Activated naive CD8-positive, alpha-beta T cell treated with anti-CD3 and anti-CD28 coated beads, Interleukin-2, amount 50 U/mL, for 24 hours (primary cell): Measurements from ENCODE around the gene RBM26.

Experiments
- ATAC-seq: fragments of 150-1000 bp; cut with Tn5 transposase; one replicate; pipeline ENCODE4 v1.10.0; 2021
- DNase-seq: peaks from one replicate; pipeline ENCODE4 v3.0.0; 2021
- H3K27ac Mint-ChIP-seq: one replicate; pipeline ENCODE4 v1.8.0; 2021; ENCODE audit warnings: mild to moderate bottlenecking, mixed read lengths
- H3K27me3 Mint-ChIP-seq: one replicate; pipeline ENCODE4 v1.8.0; 2021; ENCODE audit warnings: mixed read lengths
- H3K36me3 Mint-ChIP-seq: one replicate; pipeline ENCODE4 v1.8.0; 2021; ENCODE audit warnings: low read depth, mixed read lengths
- H3K4me1 Mint-ChIP-seq: one replicate; pipeline ENCODE4 v1.8.0; 2021; ENCODE audit warnings: mixed read lengths
- H3K4me3 Mint-ChIP-seq: one replicate; pipeline ENCODE4 v1.8.0; 2021; ENCODE audit warnings: mild to moderate bottlenecking, moderate library complexity, mixed read lengths
- H3K9me3 Mint-ChIP-seq: one replicate; pipeline ENCODE4 v1.8.0; 2021; ENCODE audit warnings: mixed read lengths

RBM26 gene

DNA sequence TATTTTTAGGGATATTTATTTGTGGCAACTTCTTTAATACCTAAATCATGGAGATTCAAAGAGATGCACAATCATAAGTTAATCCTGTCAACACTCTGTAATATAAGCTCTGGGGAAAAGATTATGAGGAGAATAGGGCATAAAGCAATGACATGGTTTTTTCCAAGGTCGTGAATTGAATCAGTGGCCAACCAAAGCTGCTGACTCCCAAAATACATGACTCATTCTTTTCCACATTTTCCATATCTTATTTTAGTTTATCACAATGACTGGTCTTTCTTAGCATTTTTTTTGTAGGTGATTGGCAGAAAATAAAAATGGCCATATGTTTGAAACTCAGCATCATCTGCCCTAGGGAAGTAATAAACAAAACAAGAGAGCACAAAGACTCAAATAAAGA is 28.5 kb upstream of the RBM26 start:
- Mint-ChIP-seq H3K27me3 (no peaks in the 10 kb centered on the region), H3K36me3 (no peaks in the 10 kb centered on the region), H3K27ac (peak overlapping the region; percentile 6), H3K4me1 (peaks cover 22% of the 10 kb centered on the region), H3K4me3 (no peak overlapping the region), H3K9me3 (no peaks in the 10 kb centered on the region)
- ATAC-seq (no peak), DNase-seq (no peak)

DNA sequence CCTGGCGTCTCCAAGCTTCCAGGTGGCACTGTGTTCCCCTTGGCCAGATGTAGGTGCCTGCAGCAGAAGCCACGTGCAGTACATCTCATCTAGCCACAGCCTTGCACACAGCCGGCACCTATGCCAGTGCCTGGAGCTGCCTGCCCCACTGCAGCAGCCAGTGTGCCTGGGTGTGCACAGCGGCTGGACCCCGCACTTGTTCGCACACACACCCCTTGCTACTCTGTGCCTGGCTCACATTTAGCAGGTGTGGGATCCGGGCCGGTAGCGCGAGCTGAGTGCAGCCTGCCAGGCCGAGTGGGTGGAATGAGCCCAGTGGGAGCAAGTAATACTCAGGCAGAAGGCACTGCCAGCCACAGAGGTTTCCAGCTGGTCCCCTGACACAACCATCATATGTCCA is 26.9 kb upstream of the RBM26 start:
- DNase-seq (no peak), ATAC-seq (no peak)
- Mint-ChIP-seq H3K4me3 (no peak overlapping the region), H3K9me3 (no peaks in the 10 kb centered on the region), H3K27ac (no peak overlapping the region), H3K27me3 (no peaks in the 10 kb centered on the region), H3K4me1 (peaks cover 28% of the 10 kb centered on the region), H3K36me3 (no peaks in the 10 kb centered on the region)

DNA sequence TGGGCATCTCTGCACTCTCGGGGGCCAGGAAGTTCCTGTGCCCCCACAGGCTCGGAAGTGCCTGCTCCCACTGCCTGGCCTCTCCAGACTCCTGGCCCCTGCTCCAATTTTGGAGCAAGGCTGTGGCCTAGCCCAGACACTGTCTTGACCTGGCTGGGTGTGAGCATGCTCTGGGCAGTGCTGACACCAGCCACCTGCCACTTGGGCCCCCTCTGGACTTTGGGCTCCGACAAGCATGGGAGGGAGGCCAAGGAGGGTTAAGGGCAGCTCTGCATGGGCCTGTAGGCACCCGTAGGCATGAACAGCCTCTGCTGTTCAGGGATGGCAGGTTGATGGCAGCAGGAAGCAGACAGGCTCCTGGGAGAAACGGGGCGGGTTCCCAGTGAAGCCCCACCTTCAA is 26.0 kb upstream of the RBM26 start:
- no peaks in the 10 kb centered on the region for H3K9me3 Mint-ChIP-seq
- no peaks in the 10 kb centered on the region for H3K27me3 Mint-ChIP-seq
- H3K4me1 Mint-ChIP-seq = peaks cover 30% of the 10 kb centered on the region
- no peaks in the 10 kb centered on the region for H3K36me3 Mint-ChIP-seq
- H3K27ac Mint-ChIP-seq = no peak overlapping the region
- no peak for ATAC-seq
- no peak overlapping the region for H3K4me3 Mint-ChIP-seq
- no peak for DNase-seq

DNA sequence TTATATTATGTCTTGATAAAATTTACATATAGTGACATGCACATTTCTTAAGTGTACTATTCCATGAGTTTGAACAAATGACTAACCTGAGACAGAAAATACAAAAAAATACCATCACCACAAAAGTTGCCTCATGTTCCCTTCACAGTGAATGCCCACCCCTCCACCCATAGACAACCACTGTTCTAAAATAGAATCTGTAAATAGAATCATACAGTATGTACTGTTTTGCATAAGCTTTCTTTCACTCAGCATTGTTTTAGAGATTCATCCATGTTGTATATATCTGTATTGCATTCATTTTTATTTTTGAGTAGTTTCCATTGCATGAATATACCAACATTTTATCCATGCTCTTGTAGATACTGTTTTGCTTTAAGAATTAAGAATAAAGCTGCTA is 23.3 kb upstream of the RBM26 start:
- no peaks in the 10 kb centered on the region for H3K27me3 Mint-ChIP-seq
- ATAC-seq = no peak
- DNase-seq = no peak
- H3K4me3 Mint-ChIP-seq = no peak overlapping the region
- no peaks in the 10 kb centered on the region for H3K9me3 Mint-ChIP-seq
- H3K27ac Mint-ChIP-seq = no peak overlapping the region
- H3K36me3 Mint-ChIP-seq = no peaks in the 10 kb centered on the region
- H3K4me1 Mint-ChIP-seq = peaks cover 20% of the 10 kb centered on the region

DNA sequence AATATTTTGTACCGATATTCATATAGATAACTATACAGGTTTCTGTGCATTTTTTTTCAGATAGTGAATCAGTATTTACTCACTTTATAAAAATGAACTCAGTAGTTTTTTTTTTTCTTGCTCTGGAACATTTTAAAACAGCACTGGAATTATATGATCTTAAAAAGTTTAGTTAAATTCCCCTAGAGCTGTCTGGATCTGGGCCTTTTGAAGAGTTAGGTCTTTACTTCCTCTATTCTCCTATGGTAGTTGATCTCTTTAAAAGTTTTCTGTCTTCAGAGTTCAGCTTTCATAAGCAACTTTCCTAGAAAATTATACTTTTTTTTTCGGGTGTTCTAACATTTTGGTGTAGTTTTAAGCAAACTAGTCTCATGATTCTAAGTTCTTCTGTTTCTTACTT is 21.8 kb upstream of the RBM26 start:
- DNase-seq (no peak), ATAC-seq (no peak)
- Mint-ChIP-seq H3K4me3 (no peak overlapping the region), H3K9me3 (no peaks in the 10 kb centered on the region), H3K36me3 (no peaks in the 10 kb centered on the region), H3K27ac (no peak overlapping the region), H3K4me1 (peaks cover 15% of the 10 kb centered on the region), H3K27me3 (no peaks in the 10 kb centered on the region)

DNA sequence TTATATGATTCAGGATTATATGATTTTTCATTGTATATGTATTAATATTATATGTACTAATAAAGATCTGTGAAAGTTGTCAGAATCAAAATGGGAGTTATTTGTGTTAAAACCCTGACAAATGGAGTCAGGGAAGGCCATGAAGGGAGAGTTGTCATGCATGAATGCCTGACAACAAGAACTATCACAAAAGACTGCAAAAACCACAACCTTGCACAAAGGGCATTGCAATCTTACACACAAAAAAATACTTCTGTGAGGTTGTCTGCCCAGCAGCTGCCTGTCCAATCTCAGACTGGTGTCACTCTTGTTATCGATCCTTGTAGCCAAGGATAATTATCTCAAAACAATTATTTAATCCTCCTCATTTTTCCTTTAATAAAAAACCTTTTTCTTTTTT is 21.2 kb upstream of the RBM26 start:
- Mint-ChIP-seq H3K27me3 (no peaks in the 10 kb centered on the region), H3K27ac (no peak overlapping the region), H3K36me3 (no peaks in the 10 kb centered on the region), H3K4me3 (no peak overlapping the region), H3K9me3 (no peaks in the 10 kb centered on the region), H3K4me1 (peaks cover 15% of the 10 kb centered on the region)
- no peak for DNase-seq
- no peak for ATAC-seq

DNA sequence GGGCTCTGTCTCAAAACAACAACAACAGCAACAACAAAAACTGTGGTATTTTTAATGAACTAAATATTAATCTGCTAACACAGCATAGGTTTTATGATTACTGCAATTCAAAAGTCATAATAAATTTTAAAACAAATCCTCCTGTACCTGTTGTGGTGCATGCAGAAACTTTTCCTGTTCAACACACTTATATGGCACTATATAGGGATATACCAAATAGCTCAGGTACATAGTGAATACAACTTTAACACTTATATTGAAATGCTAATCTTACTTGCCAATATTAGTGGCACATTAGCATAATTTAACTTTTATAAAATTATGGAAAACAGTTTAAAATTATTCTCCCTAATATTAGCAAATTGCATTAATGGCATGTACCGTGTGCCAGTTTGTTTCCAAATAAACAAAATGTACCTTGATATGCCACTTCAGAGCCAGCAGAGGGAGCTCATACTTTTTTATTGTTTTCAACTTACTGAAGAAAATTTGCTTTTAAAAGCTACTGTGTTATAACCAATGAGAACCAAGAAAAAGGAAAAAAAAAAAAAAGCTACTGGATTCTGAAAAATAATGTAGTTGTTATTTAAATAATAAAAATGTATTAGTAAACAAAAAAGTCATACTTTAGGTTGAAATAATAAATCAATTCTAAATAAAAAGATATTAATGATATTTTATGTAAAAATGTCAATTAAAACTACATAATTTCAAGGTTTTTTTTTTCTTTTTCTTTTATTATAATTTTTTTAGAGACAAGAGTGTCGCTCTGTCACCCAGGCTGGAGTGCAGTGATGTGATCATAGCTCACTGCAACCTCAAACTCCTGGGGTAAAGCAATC is 18.0 kb upstream of the RBM26 start:
- ATAC-seq (peak; percentile 36), DNase-seq (no peak)
- H3K4me1 Mint-ChIP-seq = peaks cover 10% of the 10 kb centered on the region
- H3K4me3 Mint-ChIP-seq = no peak overlapping the region
- H3K27me3 Mint-ChIP-seq = no peaks in the 10 kb centered on the region
- no peak overlapping the region for H3K27ac Mint-ChIP-seq
- H3K36me3 Mint-ChIP-seq = peaks cover 2% of the 10 kb centered on the region
- H3K9me3 Mint-ChIP-seq = no peaks in the 10 kb centered on the region

DNA sequence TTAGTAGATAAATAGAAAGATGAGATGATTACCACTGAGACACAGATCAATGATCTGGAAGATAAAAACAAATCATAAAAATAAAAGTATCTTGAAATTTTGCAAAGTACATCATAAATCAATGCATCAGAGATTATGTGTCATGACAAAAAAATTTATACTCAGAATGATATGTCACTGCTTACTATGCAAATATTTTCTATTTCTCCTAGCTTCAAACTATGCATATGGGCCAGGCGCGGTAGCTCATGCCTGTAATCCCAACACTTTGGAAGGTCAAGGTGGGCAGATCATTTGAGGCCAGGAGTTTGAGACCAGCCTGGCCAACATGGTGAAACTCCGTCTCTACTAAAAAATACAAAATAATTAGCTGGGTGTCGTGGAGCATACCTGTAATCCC is 17.3 kb upstream of the RBM26 start:
- Mint-ChIP-seq H3K9me3 (no peaks in the 10 kb centered on the region), H3K36me3 (peaks cover 4% of the 10 kb centered on the region), H3K4me1 (peaks cover 7% of the 10 kb centered on the region), H3K4me3 (no peak overlapping the region), H3K27me3 (no peaks in the 10 kb centered on the region), H3K27ac (no peak overlapping the region)
- DNase-seq = no peak
- ATAC-seq = no peak

DNA sequence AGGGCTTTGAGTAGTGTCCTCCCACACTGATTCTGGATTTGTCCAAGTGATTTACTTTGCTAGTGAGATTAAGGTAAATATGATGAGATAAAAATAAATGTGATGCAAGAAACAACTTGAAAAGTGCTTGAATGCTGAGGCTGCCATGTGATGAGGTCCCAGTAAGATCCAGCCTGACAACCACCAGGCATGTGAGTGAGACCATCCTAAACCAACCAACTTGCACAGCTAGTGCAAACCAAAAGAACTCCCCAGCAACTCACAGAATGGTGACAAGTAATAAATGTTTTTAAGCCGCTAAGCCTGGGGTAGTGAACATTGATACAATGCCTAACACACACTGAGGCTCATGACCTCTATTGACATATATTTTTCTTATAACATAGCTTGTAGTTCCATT is 13.3 kb upstream of the RBM26 start:
- Mint-ChIP-seq H3K4me3 (no peak overlapping the region), H3K27ac (no peak overlapping the region), H3K9me3 (no peaks in the 10 kb centered on the region), H3K36me3 (peaks cover 19% of the 10 kb centered on the region), H3K27me3 (no peaks in the 10 kb centered on the region), H3K4me1 (no peaks in the 10 kb centered on the region)
- ATAC-seq (no peak), DNase-seq (no peak)

DNA sequence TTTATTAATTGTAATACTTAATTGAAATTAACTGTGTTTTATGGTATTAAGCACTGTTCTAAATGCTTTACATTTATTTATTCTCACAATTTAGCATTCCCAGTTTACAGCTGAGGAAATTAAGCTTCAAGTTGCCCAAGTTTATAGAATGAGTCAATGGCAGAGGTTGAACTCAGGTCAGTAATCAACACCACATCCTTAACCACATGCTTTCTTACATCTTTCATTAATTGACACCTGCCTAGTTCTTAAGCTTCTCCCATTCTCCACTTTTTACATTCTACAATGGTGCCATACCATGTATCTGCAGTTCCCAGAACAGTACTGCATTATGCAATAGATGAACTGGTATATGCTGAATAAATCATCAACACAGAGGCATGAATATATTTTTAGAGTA is 11.7 kb upstream of the RBM26 start:
- H3K27me3 Mint-ChIP-seq = no peaks in the 10 kb centered on the region
- peaks cover 22% of the 10 kb centered on the region for H3K36me3 Mint-ChIP-seq
- DNase-seq (no peak), ATAC-seq (no peak)
- no peak overlapping the region for H3K4me3 Mint-ChIP-seq
- H3K4me1 Mint-ChIP-seq = peaks cover 3% of the 10 kb centered on the region
- H3K27ac Mint-ChIP-seq = no peak overlapping the region
- no peaks in the 10 kb centered on the region for H3K9me3 Mint-ChIP-seq

DNA sequence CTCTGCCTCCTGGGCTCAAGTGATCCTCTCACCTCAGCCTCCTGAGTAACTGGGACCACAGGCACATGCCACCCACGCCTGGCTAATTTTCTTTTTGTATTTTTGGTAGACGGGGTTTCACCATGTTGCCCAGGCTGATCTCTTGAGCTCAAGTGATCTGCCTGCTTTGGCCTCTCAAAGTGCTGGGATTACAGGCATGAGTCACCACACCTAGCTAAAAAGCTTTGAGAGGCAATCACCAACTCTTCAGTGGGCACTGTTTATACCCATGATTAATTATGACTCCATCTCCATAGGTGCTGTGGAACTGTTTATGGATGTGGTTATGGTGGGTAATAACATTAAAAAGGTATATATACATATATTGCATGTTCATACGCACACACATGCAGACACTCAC is 7.5 kb upstream of the RBM26 start:
- Mint-ChIP-seq H3K36me3 (peaks cover 24% of the 10 kb centered on the region), H3K27me3 (no peaks in the 10 kb centered on the region), H3K4me1 (peaks cover 9% of the 10 kb centered on the region), H3K27ac (no peak overlapping the region), H3K9me3 (no peaks in the 10 kb centered on the region), H3K4me3 (no peak overlapping the region)
- DNase-seq (no peak), ATAC-seq (peak; percentile 66)

DNA sequence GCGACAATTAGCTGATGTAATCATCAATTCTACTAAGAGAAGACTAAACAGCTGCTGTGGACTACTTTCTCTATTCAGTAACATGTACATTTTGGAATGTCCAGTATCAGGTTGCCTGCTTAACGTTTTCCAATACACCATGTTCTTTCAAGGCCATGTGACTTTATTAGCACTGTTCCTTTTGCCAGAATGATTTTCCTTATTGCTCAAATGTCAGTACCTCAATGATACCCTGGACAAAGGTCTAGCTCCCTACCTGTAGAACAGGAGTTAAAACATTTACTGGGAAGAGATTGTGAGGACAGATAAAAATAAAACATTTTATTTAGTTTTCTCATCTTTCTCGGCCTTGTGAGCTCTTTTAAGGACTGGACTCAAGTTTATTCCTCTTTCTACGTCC is 3.8 kb upstream of the RBM26 start:
- H3K4me3 Mint-ChIP-seq = no peak overlapping the region
- no peak overlapping the region for H3K27ac Mint-ChIP-seq
- H3K27me3 Mint-ChIP-seq = no peaks in the 10 kb centered on the region
- peaks cover 20% of the 10 kb centered on the region for H3K36me3 Mint-ChIP-seq
- H3K9me3 Mint-ChIP-seq = no peaks in the 10 kb centered on the region
- no peak for DNase-seq
- H3K4me1 Mint-ChIP-seq = peaks cover 23% of the 10 kb centered on the region
- no peak for ATAC-seq

DNA sequence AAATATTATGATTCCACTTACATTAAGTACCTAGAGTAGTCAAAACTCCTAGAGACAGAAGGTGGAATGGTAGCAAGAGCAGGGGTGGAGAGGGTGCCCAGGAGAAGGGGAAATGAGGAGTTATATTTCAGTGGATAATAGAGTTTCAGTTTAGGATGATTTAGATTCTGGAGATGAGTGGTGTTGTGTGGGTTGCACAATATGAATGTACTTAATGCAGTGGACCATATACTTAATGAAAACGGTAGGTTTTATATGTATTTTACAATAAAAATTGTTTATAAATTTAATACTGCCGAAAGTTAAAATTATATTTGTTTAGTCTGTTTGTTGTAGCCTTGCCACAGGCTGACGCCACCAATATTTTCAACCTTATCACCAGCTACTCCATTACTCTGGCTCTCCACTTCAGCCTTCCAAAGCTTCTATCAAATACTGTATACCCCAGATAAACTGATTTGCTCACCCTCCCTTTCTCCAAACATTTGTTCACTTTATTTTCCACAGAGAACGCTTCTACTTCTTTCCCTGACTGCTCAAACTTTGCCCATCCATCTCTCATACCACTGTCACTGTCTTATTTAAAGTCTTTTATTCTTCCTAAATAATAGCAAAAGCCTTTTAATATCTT is 1.4 kb upstream of the RBM26 start:
- H3K4me3 Mint-ChIP-seq = no peak overlapping the region
- H3K27ac Mint-ChIP-seq = peak overlapping the region; percentile 94
- no peaks in the 10 kb centered on the region for H3K9me3 Mint-ChIP-seq
- ATAC-seq (no peak), DNase-seq (no peak)
- H3K4me1 Mint-ChIP-seq = peaks cover 30% of the 10 kb centered on the region
- H3K27me3 Mint-ChIP-seq = no peaks in the 10 kb centered on the region
- peaks cover 20% of the 10 kb centered on the region for H3K36me3 Mint-ChIP-seq

DNA sequence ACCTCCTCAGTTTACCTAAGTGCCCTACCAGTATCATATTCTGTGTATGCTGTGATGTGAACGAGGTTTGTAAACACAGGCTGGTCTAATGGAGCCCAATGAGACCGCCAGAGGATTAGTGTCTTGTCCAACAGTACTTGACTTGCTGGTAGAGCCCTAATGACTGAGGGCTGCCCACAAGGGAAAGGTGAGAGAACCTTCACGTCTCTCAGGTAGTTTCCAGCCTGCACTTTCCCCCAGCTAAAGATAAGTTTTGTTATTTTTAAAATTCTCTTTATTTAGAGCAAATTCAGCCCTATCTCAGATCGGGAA is 498 bp upstream of the RBM26 start:
- no peak overlapping the region for H3K4me3 Mint-ChIP-seq
- peak overlapping the region; percentile 94 for H3K27ac Mint-ChIP-seq
- peaks cover 37% of the 10 kb centered on the region for H3K4me1 Mint-ChIP-seq
- no peak for ATAC-seq
- no peaks in the 10 kb centered on the region for H3K27me3 Mint-ChIP-seq
- H3K9me3 Mint-ChIP-seq = no peaks in the 10 kb centered on the region
- peaks cover 19% of the 10 kb centered on the region for H3K36me3 Mint-ChIP-seq
- DNase-seq = no peak

DNA sequence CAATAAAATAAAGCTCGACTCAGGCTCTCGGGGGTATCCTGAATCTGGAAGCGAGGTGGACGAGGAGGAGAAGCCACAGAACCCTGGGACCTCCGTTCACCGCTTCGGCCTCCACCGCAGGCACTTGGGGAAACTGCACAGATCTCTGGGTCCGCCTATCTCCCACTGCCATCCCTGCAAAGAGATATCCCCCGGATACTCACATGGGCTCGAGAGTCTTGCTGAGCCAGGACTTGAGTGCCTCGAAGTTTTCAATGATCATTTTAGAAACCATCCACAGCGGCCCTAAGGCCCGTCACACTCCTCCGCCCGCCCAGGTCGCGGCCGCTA is 589 bp downstream of the RBM26 start:
- peaks cover 48% of the 10 kb centered on the region for H3K4me1 Mint-ChIP-seq
- ATAC-seq (no peak), DNase-seq (no peak)
- H3K9me3 Mint-ChIP-seq = no peaks in the 10 kb centered on the region
- peaks cover 25% of the 10 kb centered on the region for H3K36me3 Mint-ChIP-seq
- H3K27ac Mint-ChIP-seq = no peak overlapping the region
- H3K27me3 Mint-ChIP-seq = no peaks in the 10 kb centered on the region
- no peak overlapping the region for H3K4me3 Mint-ChIP-seq

DNA sequence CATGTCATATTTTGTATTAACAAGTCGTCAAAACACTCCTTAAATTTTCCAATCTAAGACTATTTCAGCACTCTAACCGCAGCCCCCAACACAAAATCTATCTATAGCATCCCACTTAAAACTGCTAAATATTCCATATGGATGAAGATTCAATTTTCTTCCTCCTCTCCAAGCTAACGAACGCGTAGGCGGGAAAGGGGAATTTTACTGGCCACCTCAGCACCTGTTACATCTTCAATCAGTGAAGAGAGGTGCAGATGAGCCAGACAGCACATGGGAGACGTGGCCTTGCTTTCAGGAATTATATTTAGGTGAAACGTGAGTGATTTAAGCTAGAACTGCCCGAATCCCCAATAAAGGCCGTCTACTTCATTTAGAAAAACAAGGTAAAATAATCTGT is 1.1 kb downstream of the RBM26 start:
- Mint-ChIP-seq H3K36me3 (peaks cover 30% of the 10 kb centered on the region), H3K27ac (no peak overlapping the region), H3K27me3 (no peaks in the 10 kb centered on the region), H3K4me1 (peaks cover 53% of the 10 kb centered on the region), H3K9me3 (no peaks in the 10 kb centered on the region), H3K4me3 (no peak overlapping the region)
- DNase-seq (peak; percentile 36), ATAC-seq (no peak)
